SH-SY5Y (cell line): ENCODE results near the gene TFF3.

Experiments
- GATA2 ChIP-seq: IDR thresholded peaks from 2 replicates; pipeline ENCODE4 v1.6.1; 2011; ENCODE audit warnings: mild to moderate bottlenecking, low read depth, low read length
- GATA3 ChIP-seq: IDR thresholded peaks from 2 replicates; pipeline ENCODE4 v1.6.1; 2011; ENCODE audit warnings: low read depth, mild to moderate bottlenecking, low read length, moderate library complexity

DNA sequence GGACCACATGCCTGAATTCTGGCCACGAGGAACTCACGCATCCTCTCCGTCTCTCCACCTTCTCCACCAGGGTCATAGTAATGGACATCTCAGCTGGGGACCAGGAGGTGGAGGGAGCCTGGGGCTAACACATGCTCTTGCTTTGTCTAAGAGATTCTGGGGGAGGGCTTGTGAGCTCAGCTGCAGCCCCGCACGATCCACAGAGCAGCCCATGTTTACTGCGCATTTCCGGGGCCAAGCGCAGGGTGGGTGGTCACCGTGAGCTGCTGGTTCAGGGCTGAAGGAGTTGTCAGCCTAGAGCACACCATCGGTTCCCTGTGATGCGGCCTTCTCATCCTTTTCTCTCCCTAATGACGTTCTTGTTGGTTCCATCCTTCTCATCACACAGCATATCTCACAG, 43.1 kb upstream of the TFF3 start:
- TF ChIP-seq GATA2 (no peak), GATA3 (no peak)
